HG03432 (cell line): ENCODE data around the gene KIAA1586.

Experiments
- ATAC-seq: cut with Tn5 transposase; IDR thresholded peaks from one replicate; pipeline ENCODE4 v1.9.1; 2021; ENCODE audit warnings: mild to moderate bottlenecking, moderate library complexity; ENCODE audit not compliant: unreplicated experiment

The KIAA1586 gene

GRCh38 chr6:57102976-57103375 lies 56.5 kb downstream of the KIAA1586 start:
- no peak for ATAC-seq

GRCh38 chr6:57104336-57104735 lies 57.8 kb downstream of the KIAA1586 start:
- no peak for ATAC-seq
